Stomach (tissue), 4 donors: ENCODE results near the gene ZSCAN30.

Source experiments
- CTCF ChIP-seq, 7 experiments: fragments of 450-650 bp in 4 of 7; fragments of 200-600 bp in 3 of 7; sonication (generic) in 3 of 7; IDR thresholded peaks; one replicate each; pipeline ENCODE4 v1.5.1; 2016 to 2019; ENCODE audit warnings: antibody characterized with exemption in 7 of 7, control low read depth in 2 of 7, mild to moderate bottlenecking in 1 of 7
- POLR2A ChIP-seq, 4 donors: fragments of 450-650 bp; IDR thresholded peaks; one replicate each; pipeline ENCODE4 v1.6.1; 2016; ENCODE audit warnings: antibody characterized with exemption in 4 of 4, control low read depth in 2 of 4, mild to moderate bottlenecking in 1 of 4, moderate library complexity in 1 of 4
- POLR2AphosphoS5 ChIP-seq, 3 donors: sonication (generic); formaldehyde crosslinking; IDR thresholded peaks; one replicate each; pipeline ENCODE4 v1.6.1; 2016; ENCODE audit warnings: antibody characterized with exemption in 3 of 3

GRCh38 chr18:35227254-35227653 is 62.8 kb downstream of the ZSCAN30 start:
- TF ChIP-seq CTCF (IDR thresholded peaks at IDR 0.05) (no peak), POLR2AphosphoS5 (IDR thresholded peaks at IDR 0.05) (no peak), POLR2A (IDR thresholded peaks at IDR 0.05) (no peak)
